ENCODE measurements around the gene NUDT17. TPM values are rescaled to one million over a fixed set of nuclear protein-coding genes. Genes with fewer than 3 reads are reported as not detected.

NUDT17 gene
- total and polyA plus RNA-seq, 2 experiments from 2014 or later: 2.8 to 4.3 TPM

DNA sequence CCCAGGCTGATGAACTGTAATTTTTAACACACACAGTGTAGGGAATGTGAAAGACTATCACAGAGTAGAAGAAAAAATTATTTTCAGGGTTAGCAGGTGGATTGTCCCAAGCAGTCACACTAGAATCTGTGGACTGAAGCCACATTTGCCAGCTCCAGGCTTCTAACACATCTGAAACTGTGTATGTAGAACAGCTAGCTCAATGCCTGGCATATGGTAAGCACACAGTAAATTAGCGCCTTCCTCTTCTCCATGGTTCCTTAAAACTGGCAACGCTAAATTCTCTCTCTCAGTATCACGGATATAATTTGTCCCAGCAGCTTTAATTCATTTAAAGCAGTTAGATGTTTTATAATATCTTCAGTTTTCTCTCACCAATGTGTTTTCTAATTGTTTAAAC, 2.4 kb upstream of the NUDT17 start (continued):
- TF ChIP-seq STAT1 (IDR thresholded peaks at IDR 0.05; ENCODE audit: unreplicated experiment) (no peak), JUNB (IDR thresholded peaks at IDR 0.05; ENCODE audit: unreplicated experiment) (no peak), EZH2 (IDR thresholded peaks at IDR 0.05; ENCODE audit: low read depth, unreplicated experiment) (no peak), ZNF114 (CRISPR knock-in tag; IDR thresholded peaks at IDR 0.05) (no peak), EZH2phosphoT487 (IDR thresholded peaks at IDR 0.05; ENCODE audit: unreplicated experiment) (no peak)
- TF ChIP-seq, protein P1, sequence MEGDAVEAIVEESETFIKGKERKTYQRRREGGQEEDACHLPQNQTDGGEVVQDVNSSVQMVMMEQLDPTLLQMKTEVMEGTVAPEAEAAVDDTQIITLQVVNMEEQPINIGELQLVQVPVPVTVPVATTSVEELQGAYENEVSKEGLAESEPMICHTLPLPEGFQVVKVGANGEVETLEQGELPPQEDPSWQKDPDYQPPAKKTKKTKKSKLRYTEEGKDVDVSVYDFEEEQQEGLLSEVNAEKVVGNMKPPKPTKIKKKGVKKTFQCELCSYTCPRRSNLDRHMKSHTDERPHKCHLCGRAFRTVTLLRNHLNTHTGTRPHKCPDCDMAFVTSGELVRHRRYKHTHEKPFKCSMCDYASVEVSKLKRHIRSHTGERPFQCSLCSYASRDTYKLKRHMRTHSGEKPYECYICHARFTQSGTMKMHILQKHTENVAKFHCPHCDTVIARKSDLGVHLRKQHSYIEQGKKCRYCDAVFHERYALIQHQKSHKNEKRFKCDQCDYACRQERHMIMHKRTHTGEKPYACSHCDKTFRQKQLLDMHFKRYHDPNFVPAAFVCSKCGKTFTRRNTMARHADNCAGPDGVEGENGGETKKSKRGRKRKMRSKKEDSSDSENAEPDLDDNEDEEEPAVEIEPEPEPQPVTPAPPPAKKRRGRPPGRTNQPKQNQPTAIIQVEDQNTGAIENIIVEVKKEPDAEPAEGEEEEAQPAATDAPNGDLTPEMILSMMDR (conservative IDR thresholded peaks at IDR 0.05; ENCODE audit: low read depth in 2 of 2): no peak
- TF ChIP-seq, protein P2, sequence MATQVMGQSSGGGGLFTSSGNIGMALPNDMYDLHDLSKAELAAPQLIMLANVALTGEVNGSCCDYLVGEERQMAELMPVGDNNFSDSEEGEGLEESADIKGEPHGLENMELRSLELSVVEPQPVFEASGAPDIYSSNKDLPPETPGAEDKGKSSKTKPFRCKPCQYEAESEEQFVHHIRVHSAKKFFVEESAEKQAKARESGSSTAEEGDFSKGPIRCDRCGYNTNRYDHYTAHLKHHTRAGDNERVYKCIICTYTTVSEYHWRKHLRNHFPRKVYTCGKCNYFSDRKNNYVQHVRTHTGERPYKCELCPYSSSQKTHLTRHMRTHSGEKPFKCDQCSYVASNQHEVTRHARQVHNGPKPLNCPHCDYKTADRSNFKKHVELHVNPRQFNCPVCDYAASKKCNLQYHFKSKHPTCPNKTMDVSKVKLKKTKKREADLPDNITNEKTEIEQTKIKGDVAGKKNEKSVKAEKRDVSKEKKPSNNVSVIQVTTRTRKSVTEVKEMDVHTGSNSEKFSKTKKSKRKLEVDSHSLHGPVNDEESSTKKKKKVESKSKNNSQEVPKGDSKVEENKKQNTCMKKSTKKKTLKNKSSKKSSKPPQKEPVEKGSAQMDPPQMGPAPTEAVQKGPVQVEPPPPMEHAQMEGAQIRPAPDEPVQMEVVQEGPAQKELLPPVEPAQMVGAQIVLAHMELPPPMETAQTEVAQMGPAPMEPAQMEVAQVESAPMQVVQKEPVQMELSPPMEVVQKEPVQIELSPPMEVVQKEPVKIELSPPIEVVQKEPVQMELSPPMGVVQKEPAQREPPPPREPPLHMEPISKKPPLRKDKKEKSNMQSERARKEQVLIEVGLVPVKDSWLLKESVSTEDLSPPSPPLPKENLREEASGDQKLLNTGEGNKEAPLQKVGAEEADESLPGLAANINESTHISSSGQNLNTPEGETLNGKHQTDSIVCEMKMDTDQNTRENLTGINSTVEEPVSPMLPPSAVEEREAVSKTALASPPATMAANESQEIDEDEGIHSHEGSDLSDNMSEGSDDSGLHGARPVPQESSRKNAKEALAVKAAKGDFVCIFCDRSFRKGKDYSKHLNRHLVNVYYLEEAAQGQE (IDR thresholded peaks at IDR 0.05; ENCODE audit: unreplicated experiment): no peak

DNA sequence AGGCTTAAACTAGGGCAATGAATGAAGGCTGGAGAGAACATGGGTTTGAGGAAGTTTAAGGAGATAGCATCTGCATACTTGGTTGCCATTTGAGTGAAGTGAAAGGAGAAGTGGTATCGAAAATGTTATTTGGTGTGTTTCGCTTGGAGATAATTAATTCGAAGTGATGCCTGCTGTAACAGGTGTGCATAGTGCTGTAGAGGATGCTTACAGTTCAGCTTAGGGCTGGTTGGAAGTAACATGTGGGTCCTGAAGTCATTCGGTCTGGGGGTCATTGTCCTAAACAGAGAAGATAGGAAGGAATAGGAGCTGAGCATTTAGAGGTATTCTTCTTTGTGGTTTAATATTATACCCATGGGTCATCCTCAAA, 301 bp upstream of the NUDT17 start:
- Mint-ChIP-seq H3K9me3 (no peaks in the 10 kb centered on the region), H3K36me3 (ENCODE audit: low read depth) (peaks cover 40% of the 10 kb centered on the region), H3K27ac (no peak overlapping the region), H3K27me3 (ENCODE audit: insufficient read depth, low read depth, poor library complexity) (peaks cover 2% of the 10 kb centered on the region), H3K4me1 (peaks cover 5% of the 10 kb centered on the region; the same call in 2 of the 3 replicates), H3K4me3 (no peak overlapping the region)
- no peak for DNase-seq (ENCODE audit: low spot score)
- no peaks in the 10 kb centered on the region; the same call in 1 of the 2 replicates for H4K20me1 ChIP-seq (replicated peaks; ENCODE audit: insufficient read depth)
- H3K27me3 ChIP-seq (ENCODE audit: insufficient read depth): no peaks in the 10 kb centered on the region
- H2AFZ ChIP-seq: no peak overlapping the region
- peak overlapping the region; percentile 87 for H3K4me3 ChIP-seq
- ATAC-seq: peak; percentile 15
- H3K4me2 ChIP-seq: peak overlapping the region; percentile 94
- no peak overlapping the region for H3K27ac ChIP-seq (ENCODE audit: low read depth)
- no peaks in the 10 kb centered on the region for H3K9me2 ChIP-seq (ENCODE audit: insufficient read depth)
- H3K4me1 ChIP-seq (ENCODE audit: insufficient read depth): no peaks in the 10 kb centered on the region; the same call in 1 of the 2 replicates
- H3F3A ChIP-seq (replicated peaks; ENCODE audit: low read depth): peaks cover 9% of the 10 kb centered on the region; the same call in 1 of the 2 replicates
- H3K79me2 ChIP-seq (replicated peaks; ENCODE audit: insufficient read depth): no peaks in the 10 kb centered on the region
- peaks cover 22% of the 10 kb centered on the region for H3K36me3 ChIP-seq (ENCODE audit: insufficient read depth)
- TF ChIP-seq STAT1 (IDR thresholded peaks at IDR 0.05; ENCODE audit: unreplicated experiment) (no peak), EZH2phosphoT487 (IDR thresholded peaks at IDR 0.05; ENCODE audit: unreplicated experiment) (no peak), ZNF331 (CRISPR knock-in tag; IDR thresholded peaks at IDR 0.05; ENCODE audit: low read depth) (no peak)
- TF ChIP-seq, protein P3, sequence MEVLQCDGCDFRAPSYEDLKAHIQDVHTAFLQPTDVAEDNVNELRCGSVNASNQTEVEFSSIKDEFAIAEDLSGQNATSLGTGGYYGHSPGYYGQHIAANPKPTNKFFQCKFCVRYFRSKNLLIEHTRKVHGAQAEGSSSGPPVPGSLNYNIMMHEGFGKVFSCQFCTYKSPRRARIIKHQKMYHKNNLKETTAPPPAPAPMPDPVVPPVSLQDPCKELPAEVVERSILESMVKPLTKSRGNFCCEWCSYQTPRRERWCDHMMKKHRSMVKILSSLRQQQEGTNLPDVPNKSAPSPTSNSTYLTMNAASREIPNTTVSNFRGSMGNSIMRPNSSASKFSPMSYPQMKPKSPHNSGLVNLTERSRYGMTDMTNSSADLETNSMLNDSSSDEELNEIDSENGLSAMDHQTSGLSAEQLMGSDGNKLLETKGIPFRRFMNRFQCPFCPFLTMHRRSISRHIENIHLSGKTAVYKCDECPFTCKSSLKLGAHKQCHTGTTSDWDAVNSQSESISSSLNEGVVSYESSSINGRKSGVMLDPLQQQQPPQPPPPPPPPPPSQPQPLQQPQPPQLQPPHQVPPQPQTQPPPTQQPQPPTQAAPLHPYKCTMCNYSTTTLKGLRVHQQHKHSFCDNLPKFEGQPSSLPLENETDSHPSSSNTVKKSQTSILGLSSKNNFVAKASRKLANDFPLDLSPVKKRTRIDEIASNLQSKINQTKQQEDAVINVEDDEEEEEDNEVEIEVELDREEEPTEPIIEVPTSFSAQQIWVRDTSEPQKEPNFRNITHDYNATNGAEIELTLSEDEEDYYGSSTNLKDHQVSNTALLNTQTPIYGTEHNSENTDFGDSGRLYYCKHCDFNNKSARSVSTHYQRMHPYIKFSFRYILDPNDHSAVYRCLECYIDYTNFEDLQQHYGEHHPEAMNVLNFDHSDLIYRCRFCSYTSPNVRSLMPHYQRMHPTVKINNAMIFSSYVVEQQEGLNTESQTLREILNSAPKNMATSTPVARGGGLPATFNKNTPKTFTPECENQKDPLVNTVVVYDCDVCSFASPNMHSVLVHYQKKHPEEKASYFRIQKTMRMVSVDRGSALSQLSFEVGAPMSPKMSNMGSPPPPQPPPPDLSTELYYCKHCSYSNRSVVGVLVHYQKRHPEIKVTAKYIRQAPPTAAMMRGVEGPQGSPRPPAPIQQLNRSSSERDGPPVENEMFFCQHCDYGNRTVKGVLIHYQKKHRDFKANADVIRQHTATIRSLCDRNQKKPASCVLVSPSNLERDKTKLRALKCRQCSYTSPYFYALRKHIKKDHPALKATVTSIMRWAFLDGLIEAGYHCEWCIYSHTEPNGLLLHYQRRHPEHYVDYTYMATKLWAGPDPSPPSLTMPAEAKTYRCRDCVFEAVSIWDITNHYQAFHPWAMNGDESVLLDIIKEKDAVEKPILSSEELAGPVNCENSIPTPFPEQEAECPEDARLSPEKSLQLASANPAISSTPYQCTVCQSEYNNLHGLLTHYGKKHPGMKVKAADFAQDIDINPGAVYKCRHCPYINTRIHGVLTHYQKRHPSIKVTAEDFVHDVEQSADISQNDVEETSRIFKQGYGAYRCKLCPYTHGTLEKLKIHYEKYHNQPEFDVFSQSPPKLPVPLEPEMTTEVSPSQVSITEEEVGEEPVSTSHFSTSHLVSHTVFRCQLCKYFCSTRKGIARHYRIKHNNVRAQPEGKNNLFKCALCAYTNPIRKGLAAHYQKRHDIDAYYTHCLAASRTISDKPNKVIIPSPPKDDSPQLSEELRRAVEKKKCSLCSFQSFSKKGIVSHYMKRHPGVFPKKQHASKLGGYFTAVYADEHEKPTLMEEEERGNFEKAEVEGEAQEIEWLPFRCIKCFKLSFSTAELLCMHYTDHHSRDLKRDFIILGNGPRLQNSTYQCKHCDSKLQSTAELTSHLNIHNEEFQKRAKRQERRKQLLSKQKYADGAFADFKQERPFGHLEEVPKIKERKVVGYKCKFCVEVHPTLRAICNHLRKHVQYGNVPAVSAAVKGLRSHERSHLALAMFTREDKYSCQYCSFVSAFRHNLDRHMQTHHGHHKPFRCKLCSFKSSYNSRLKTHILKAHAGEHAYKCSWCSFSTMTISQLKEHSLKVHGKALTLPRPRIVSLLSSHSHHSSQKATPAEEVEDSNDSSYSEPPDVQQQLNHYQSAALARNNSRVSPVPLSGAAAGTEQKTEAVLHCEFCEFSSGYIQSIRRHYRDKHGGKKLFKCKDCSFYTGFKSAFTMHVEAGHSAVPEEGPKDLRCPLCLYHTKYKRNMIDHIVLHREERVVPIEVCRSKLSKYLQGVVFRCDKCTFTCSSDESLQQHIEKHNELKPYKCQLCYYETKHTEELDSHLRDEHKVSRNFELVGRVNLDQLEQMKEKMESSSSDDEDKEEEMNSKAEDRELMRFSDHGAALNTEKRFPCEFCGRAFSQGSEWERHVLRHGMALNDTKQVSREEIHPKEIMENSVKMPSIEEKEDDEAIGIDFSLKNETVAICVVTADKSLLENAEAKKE (CRISPR knock-in tag; IDR thresholded peaks at IDR 0.05): no peak
- TF ChIP-seq, protein P2 (IDR thresholded peaks at IDR 0.05; ENCODE audit: unreplicated experiment): no peak

Measured in GM23338 (cell line).